Hepatocyte (in vitro differentiated cells): ENCODE results near the gene TMEM179B. TPM values are rescaled to one million over a fixed set of nuclear protein-coding genes. Genes with fewer than 3 reads are reported as not detected.
A peak's percentile ranks its signal among the peaks of the same experiment; 100 is the strongest.
"Not testable (repeated sequence)": the region's sequence is repeated elsewhere in the genome, so short reads cannot be mapped to it uniquely, and the experiment has no call there.

Source experiments
- DNase-seq: peaks from one replicate; pipeline ENCODE4 v3.0.0-alpha.2; 2016; ENCODE audit warnings: low spot score
- H2AFZ ChIP-seq: fragments of 200-600 bp; sonication (generic); 2 replicates; pipeline ENCODE4 v1.6.0; 2016; ENCODE audit warnings: antibody characterized with exemption, mild to moderate bottlenecking
- H3K27ac ChIP-seq: fragments of 200-600 bp; sonication (generic); 2 replicates; pipeline ENCODE4 v1.5.1; 2016; ENCODE audit warnings: mild to moderate bottlenecking
- H3K27me3 ChIP-seq: fragments of 200-600 bp; sonication (generic); 2 replicates; pipeline ENCODE4 v1.6.1; 2016
- H3K36me3 ChIP-seq: fragments of 200-600 bp; sonication (generic); replicated peaks from 2 replicates; pipeline ENCODE4 v1.5.1; 2016; ENCODE audit warnings: low read depth; ENCODE audit not compliant: insufficient read depth
- H3K4me1 ChIP-seq: fragments of 200-600 bp; sonication (generic); 2 replicates; pipeline ENCODE4 v1.5.1; 2016; ENCODE audit warnings: mild to moderate bottlenecking, moderate library complexity; ENCODE audit not compliant: insufficient read depth
- H3K4me2 ChIP-seq: fragments of 200-600 bp; sonication (generic); 2 replicates; pipeline ENCODE4 v1.6.0; 2016
- H3K4me3 ChIP-seq: fragments of 200-600 bp; sonication (generic); 2 replicates; pipeline ENCODE4 v1.5.1; 2016; ENCODE audit warnings: mild to moderate bottlenecking
- H3K79me2 ChIP-seq: fragments of 200-600 bp; sonication (generic); 2 replicates; pipeline ENCODE4 v1.6.0; 2017; ENCODE audit warnings: mild to moderate bottlenecking
- H3K9me2 ChIP-seq: fragments of 200-600 bp; sonication (generic); replicated peaks from 2 replicates; pipeline ENCODE4 v1.6.0; 2017; ENCODE audit warnings: mild to moderate bottlenecking; ENCODE audit not compliant: insufficient read depth
- H3K9me3 ChIP-seq: fragments of 200-600 bp; sonication (generic); 2 replicates; pipeline ENCODE4 v1.5.1; 2016; ENCODE audit warnings: low read depth, mild to moderate bottlenecking
- H4K20me1 ChIP-seq: fragments of 200-600 bp; sonication (generic); 2 replicates; pipeline ENCODE4 v1.6.0; 2016; ENCODE audit warnings: mild to moderate bottlenecking; ENCODE audit not compliant: insufficient read depth, poor library complexity, severe bottlenecking
- CTCF ChIP-seq: fragments of 200-600 bp; sonication (generic); IDR thresholded peaks from 2 replicates; pipeline ENCODE4 v1.5.1; 2016; ENCODE audit warnings: antibody characterized with exemption, mild to moderate bottlenecking; ENCODE audit not compliant: poor library complexity
- EZH2 ChIP-seq: fragments of 200-600 bp; sonication (generic); IDR thresholded peaks from 2 replicates; pipeline ENCODE4 v1.6.1; 2016; ENCODE audit warnings: antibody characterized with exemption, mild to moderate bottlenecking, borderline replicate concordance
- EZH2phosphoT487 ChIP-seq: fragments of 200-600 bp; sonication (generic); IDR thresholded peaks from one replicate; pipeline ENCODE4 v1.6.1; 2018; ENCODE audit warnings: antibody characterized with exemption, mild to moderate bottlenecking, low read depth, moderate library complexity; ENCODE audit not compliant: unreplicated experiment, severe bottlenecking
- WGBS: methylation state at CpG from one replicate; pipeline ENCODE4 v1.1.6; 2016; ENCODE audit warnings: low lambda C conversion rate; ENCODE audit errors: missing lambda C conversion rate; 5-methylcytosine and 5-hydroxymethylcytosine counted together
- polyA plus RNA-seq: library from polyadenylated mRNA; unstranded; fragments of >200 nt; fragmentation: Nextera tagmentation; extraction: Ambion mirVana; gene quantifications from 2 replicates; pipeline ENCODE4 v1.2.1, GENCODE V29; 2016
- total RNA-seq: library from RNA; depleted of rRNA; stranded (reverse); fragments of >200 nt; gene quantifications from 2 replicates; pipeline ENCODE4 v1.2.3, GENCODE V29; 2014

Gene TMEM179B
- total RNA-seq: 78.0 and 99.1 TPM in 2 replicates
- 163 and 172 TPM in 2 replicates for polyA plus RNA-seq

- Histone ChIP-seq H4K20me1 (no peaks in the 10 kb centered on the region), H2AFZ (peak within 1 kb of the TSS; percentile 62), H3K79me2 (peaks cover 58% of the 10 kb centered on the region), H3K4me2 (peak within 1 kb of the TSS; percentile 91), H3K4me1 (peaks cover 29% of the 10 kb centered on the region), H3K9me3 (no peaks in the 10 kb centered on the region), H3K9me2 (no peaks in the 10 kb centered on the region), H3K27ac (peak within 1 kb of the TSS; percentile 93), H3K36me3 (no peaks in the 10 kb centered on the region), H3K27me3 (no peaks in the 10 kb centered on the region), H3K4me3 (peak within 1 kb of the TSS; percentile 76)
- WGBS: under 1% methylated on average over 87 of the region's 88 CpGs
- peak; percentile 100 for DNase-seq
- TF ChIP-seq CTCF (peak; percentile 63), EZH2 (no peak)
Measured at GRCh38 chr11:62787005-62787759, at the start of gene TMEM179B. TMEM179B (plus strand) TSS chr11:62787402; CDS start chr11:62787432, 30 bp downstream.

GRCh38 chr11:62747475-62748160, 39.6 kb upstream of the TMEM179B start:
- Histone ChIP-seq H3K9me2 (no peaks in the 10 kb centered on the region), H3K9me3 (no peaks in the 10 kb centered on the region), H3K4me3 (no peak overlapping the region), H3K27me3 (no peaks in the 10 kb centered on the region), H3K4me2 (no peak overlapping the region), H3K79me2 (peaks cover 24% of the 10 kb centered on the region), H3K4me1 (peaks cover 4% of the 10 kb centered on the region), H3K36me3 (no peaks in the 10 kb centered on the region), H2AFZ (no peak overlapping the region), H3K27ac (no peak overlapping the region), H4K20me1 (no peaks in the 10 kb centered on the region)
- DNase-seq: no peak
- 90% methylated on average over 9 of the region's 9 CpGs for WGBS
- TF ChIP-seq EZH2phosphoT487: no peak
- TF ChIP-seq EZH2: no peak
- no peak for TF ChIP-seq CTCF

- H3K36me3 ChIP-seq, H3K4me3 ChIP-seq, H3K4me2 ChIP-seq, H3K9me2 ChIP-seq, DNase-seq, H3K9me3 ChIP-seq, H2AFZ ChIP-seq, H4K20me1 ChIP-seq, H3K27me3 ChIP-seq, H3K27ac ChIP-seq: not testable (repeated sequence)
- 94% methylated on average over 5 of the region's 5 CpGs for WGBS
- H3K4me1 ChIP-seq: peaks cover 12% of the 10 kb centered on the region
- H3K79me2 ChIP-seq: peaks cover 32% of the 10 kb centered on the region
Measured at GRCh38 chr11:62749931-62750330, 37.3 kb upstream of the TMEM179B start.

- Histone ChIP-seq H4K20me1 (no peaks in the 10 kb centered on the region), H3K9me3 (no peaks in the 10 kb centered on the region), H3K36me3 (no peaks in the 10 kb centered on the region), H2AFZ (no peak overlapping the region), H3K4me3 (no peak overlapping the region), H3K27me3 (no peaks in the 10 kb centered on the region), H3K4me1 (peaks cover 12% of the 10 kb centered on the region), H3K27ac (no peak overlapping the region), H3K4me2 (no peak overlapping the region), H3K9me2 (no peaks in the 10 kb centered on the region), H3K79me2 (peaks cover 32% of the 10 kb centered on the region)
- no peak for DNase-seq
- WGBS: 98% methylated on average over 14 of the region's 14 CpGs
- TF ChIP-seq EZH2phosphoT487: no peak
- TF ChIP-seq EZH2: no peak
Measured at GRCh38 chr11:62752177-62752785, 34.9 kb upstream of the TMEM179B start.
